PC-9 (cell line): Measurements from ENCODE around the gene FILIP1L.

ENCODE experiments used
- EZH2 ChIP-seq: fragments of 200-600 bp; sonication (generic); IDR thresholded peaks from 2 replicates; pipeline ENCODE4 v1.8.0; 2017; ENCODE audit warnings: antibody characterized with exemption, low read depth
- TF ChIP-seq, protein P1 (sequence below): fragments of 200-600 bp; sonication (generic); conservative IDR thresholded peaks from 2 replicates; pipeline ENCODE4 v1.6.1; 2017; ENCODE audit warnings: mixed run types, antibody characterized with exemption, mild to moderate bottlenecking, moderate library complexity

- TF ChIP-seq, protein P1, sequence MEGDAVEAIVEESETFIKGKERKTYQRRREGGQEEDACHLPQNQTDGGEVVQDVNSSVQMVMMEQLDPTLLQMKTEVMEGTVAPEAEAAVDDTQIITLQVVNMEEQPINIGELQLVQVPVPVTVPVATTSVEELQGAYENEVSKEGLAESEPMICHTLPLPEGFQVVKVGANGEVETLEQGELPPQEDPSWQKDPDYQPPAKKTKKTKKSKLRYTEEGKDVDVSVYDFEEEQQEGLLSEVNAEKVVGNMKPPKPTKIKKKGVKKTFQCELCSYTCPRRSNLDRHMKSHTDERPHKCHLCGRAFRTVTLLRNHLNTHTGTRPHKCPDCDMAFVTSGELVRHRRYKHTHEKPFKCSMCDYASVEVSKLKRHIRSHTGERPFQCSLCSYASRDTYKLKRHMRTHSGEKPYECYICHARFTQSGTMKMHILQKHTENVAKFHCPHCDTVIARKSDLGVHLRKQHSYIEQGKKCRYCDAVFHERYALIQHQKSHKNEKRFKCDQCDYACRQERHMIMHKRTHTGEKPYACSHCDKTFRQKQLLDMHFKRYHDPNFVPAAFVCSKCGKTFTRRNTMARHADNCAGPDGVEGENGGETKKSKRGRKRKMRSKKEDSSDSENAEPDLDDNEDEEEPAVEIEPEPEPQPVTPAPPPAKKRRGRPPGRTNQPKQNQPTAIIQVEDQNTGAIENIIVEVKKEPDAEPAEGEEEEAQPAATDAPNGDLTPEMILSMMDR, result no peak
- no peak for TF ChIP-seq EZH2
Measured at GRCh38 chr3:99947356-99947755, 166.9 kb downstream of the FILIP1L start.
